Measurements from ENCODE around the gene RFX8.

- no peak for TF ChIP-seq POLR2A (IDR thresholded peaks at IDR 0.05)
- no peak for TF ChIP-seq CTCF (IDR thresholded peaks at IDR 0.05)
- no peak for TF ChIP-seq POLR2AphosphoS5 (IDR thresholded peaks at IDR 0.05)
- no peak for TF ChIP-seq EP300 (IDR thresholded peaks at IDR 0.05)
These were observed 45.3 kb upstream of the RFX8 start for GRCh38 chr2:101520246-101520645.

Measured in sigmoid colon (tissue), 4 donors.